ENCODE measurements around the gene HIC1.

DNA sequence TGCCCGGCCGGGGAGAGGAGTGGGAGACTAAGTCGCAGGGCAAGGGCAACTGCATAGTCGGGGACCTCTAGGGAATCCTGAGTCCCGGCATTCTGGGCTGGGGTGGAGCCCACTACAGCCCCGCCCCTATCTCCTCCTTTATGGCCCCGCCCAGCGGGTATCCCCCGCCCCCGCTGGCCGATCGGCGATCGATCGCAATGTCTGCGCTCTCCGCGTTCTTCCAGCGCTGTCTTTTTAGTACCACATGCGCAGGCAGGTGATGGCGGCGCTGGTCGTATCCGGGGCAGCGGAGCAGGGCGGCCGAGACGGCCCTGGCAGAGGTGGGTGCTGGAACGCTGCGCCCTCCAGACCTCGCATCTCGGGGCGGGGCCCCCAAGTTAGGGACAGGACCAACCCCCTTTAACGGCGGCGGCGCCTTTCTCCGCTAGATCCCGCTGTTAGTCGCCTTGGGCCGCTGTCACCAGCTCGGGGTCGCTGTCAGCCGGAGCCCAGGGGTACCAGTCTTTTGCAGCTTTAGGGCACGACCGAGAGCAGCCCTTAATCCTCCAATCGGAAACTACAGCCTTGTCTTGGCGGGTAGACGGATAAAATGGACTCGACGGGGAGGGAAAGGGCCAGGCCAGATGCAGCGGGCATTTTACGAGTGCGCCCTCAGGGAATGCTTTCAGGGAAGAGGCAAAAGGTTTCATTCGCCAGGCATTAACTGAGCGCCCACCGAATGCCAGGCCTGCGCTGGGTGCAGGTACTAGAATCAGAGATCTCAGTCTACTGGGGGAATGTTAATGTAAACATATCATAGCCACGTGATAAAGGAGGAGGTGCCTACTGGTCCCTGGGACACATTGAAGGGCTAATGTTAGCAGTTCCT, 24.8 kb upstream of the HIC1 start, which contains the start of gene DPH1:
- TF ChIP-seq EZH2 (IDR thresholded peaks at IDR 0.05; ENCODE audit: borderline replicate concordance, low read depth, low read length, poor library complexity, severe bottlenecking), result no peak
- TF ChIP-seq, protein P1, sequence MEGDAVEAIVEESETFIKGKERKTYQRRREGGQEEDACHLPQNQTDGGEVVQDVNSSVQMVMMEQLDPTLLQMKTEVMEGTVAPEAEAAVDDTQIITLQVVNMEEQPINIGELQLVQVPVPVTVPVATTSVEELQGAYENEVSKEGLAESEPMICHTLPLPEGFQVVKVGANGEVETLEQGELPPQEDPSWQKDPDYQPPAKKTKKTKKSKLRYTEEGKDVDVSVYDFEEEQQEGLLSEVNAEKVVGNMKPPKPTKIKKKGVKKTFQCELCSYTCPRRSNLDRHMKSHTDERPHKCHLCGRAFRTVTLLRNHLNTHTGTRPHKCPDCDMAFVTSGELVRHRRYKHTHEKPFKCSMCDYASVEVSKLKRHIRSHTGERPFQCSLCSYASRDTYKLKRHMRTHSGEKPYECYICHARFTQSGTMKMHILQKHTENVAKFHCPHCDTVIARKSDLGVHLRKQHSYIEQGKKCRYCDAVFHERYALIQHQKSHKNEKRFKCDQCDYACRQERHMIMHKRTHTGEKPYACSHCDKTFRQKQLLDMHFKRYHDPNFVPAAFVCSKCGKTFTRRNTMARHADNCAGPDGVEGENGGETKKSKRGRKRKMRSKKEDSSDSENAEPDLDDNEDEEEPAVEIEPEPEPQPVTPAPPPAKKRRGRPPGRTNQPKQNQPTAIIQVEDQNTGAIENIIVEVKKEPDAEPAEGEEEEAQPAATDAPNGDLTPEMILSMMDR (conservative IDR thresholded peaks at IDR 0.05; ENCODE audit: low read depth, low read length), result no peak
